Neuronal stem cell (in vitro differentiated cells): ENCODE data around the gene FRMD4B.

Experiments used
- DNase-seq: peaks from one replicate; pipeline ENCODE4 v3.0.0-alpha.2; 2013; ENCODE audit warnings: low spot score
- H2AFZ ChIP-seq: one replicate; pipeline ENCODE4 v1.6.1; 2013; ENCODE audit warnings: mild to moderate bottlenecking, low read length, inconsistent platforms
- H2AK5ac ChIP-seq: 2 replicates; pipeline ENCODE4 v1.6.1; 2013; ENCODE audit warnings: low read depth, mild to moderate bottlenecking, inconsistent platforms, low read length, moderate library complexity, mixed read lengths
- H2BK120ac ChIP-seq: 2 replicates; pipeline ENCODE4 v1.6.1; 2013; ENCODE audit warnings: low read depth, mild to moderate bottlenecking, inconsistent platforms, low read length, moderate library complexity, mixed read lengths
- H2BK12ac ChIP-seq: one replicate; pipeline ENCODE4 v1.6.1; 2013; ENCODE audit warnings: low read length, inconsistent platforms
- H2BK15ac ChIP-seq: 2 replicates; pipeline ENCODE4 v1.6.1; 2013; ENCODE audit warnings: mild to moderate bottlenecking, low read length, inconsistent platforms, mixed read lengths
- H2BK5ac ChIP-seq: one replicate; pipeline ENCODE4 v1.6.1; 2013; ENCODE audit warnings: inconsistent platforms, mild to moderate bottlenecking, low read length, moderate library complexity
- H3K14ac ChIP-seq: one replicate; pipeline ENCODE4 v1.6.1; 2013; ENCODE audit warnings: low read length, inconsistent platforms
- H3K18ac ChIP-seq: 2 replicates; pipeline ENCODE4 v1.6.1; 2013; ENCODE audit warnings: low read length, inconsistent platforms
- H3K23ac ChIP-seq: 2 replicates; pipeline ENCODE4 v1.6.1; 2013; ENCODE audit warnings: low read depth, mild to moderate bottlenecking, mixed read lengths, low read length, inconsistent platforms; ENCODE audit not compliant: poor library complexity
- H3K27ac ChIP-seq: replicated peaks from 3 replicates; pipeline ENCODE4 v1.5.1; 2013; ENCODE audit warnings: low read length, inconsistent platforms
- H3K27me3 ChIP-seq, 3 experiments: 2 replicates each; pipeline ENCODE4 v1.6.1; 2013; ENCODE audit warnings: low read length in 3 of 3, mild to moderate bottlenecking in 2 of 3, inconsistent platforms in 1 of 3, low read depth in 1 of 3, mixed read lengths in 1 of 3, moderate library complexity in 1 of 3; ENCODE audit not compliant: control insufficient read depth in 3 of 3, insufficient read depth in 3 of 3
- H3K36me3 ChIP-seq, 2 donors: replicated peaks in 1 of 2; 2 replicates each; pipeline ENCODE4 v1.6.1; 2013; ENCODE audit warnings: low read length in 2 of 2; ENCODE audit not compliant: control insufficient read depth in 2 of 2, insufficient read depth in 2 of 2
- H3K4ac ChIP-seq: 2 replicates; pipeline ENCODE4 v1.6.1; 2013; ENCODE audit warnings: inconsistent platforms, mild to moderate bottlenecking, low read length, moderate library complexity
- H3K4me1 ChIP-seq, 2 donors: 1 replicate in 1 of 2; 2 replicates in 1 of 2; pipeline ENCODE4 v1.6.1; 2013; ENCODE audit warnings: low read length in 2 of 2, low read depth in 1 of 2; ENCODE audit not compliant: control insufficient read depth in 2 of 2, insufficient read depth in 1 of 2
- H3K4me2 ChIP-seq: one replicate; pipeline ENCODE4 v1.6.1; 2013; ENCODE audit warnings: mild to moderate bottlenecking, low read length, inconsistent platforms; ENCODE audit not compliant: insufficient read depth, poor library complexity, severe bottlenecking
- H3K4me3 ChIP-seq, 2 donors: 2 replicates each; pipeline ENCODE4 v1.5.1; 2013; ENCODE audit warnings: low read length in 2 of 2, mild to moderate bottlenecking in 2 of 2, inconsistent platforms in 1 of 2, moderate library complexity in 1 of 2
- H3K79me1 ChIP-seq: one replicate; pipeline ENCODE4 v1.6.1; 2013; ENCODE audit warnings: low read depth, mild to moderate bottlenecking, inconsistent platforms, low read length, moderate library complexity
- H3K9ac ChIP-seq: one replicate; pipeline ENCODE4 v1.6.1; 2013; ENCODE audit warnings: mild to moderate bottlenecking, low read depth, low read length, inconsistent platforms; ENCODE audit not compliant: poor library complexity
- H3K9me3 ChIP-seq, 2 donors: replicated peaks in 1 of 2; 2 replicates each; pipeline versions ENCODE3 to v1.6.1; 2013; ENCODE audit warnings: low read length in 2 of 2, mild to moderate bottlenecking in 2 of 2, inconsistent platforms in 1 of 2, low read depth in 1 of 2, mixed read lengths in 1 of 2, moderate library complexity in 1 of 2; ENCODE audit not compliant: control insufficient read depth in 2 of 2, insufficient read depth in 1 of 2
- H4K8ac ChIP-seq: one replicate; pipeline ENCODE4 v1.6.1; 2013; ENCODE audit warnings: low read depth, mild to moderate bottlenecking, inconsistent platforms, low read length, moderate library complexity
- H4K91ac ChIP-seq: one replicate; pipeline ENCODE4 v1.6.1; 2013; ENCODE audit warnings: low read length, low read depth, mild to moderate bottlenecking, inconsistent platforms; ENCODE audit not compliant: poor library complexity
- WGBS, 2 donors: extraction: QIAGEN DNeasy Blood & Tissue Kit; methylation state at CpG; one replicate each; pipeline ENCODE4 v1.1.7; 2013; ENCODE audit warnings: missing lambda C conversion rate in 2 of 2, mixed read lengths in 1 of 2; ENCODE audit not compliant: insufficient read length in 2 of 2, insufficient replicate concordance in 1 of 2; ENCODE audit errors: extremely low coverage in 2 of 2; 5-methylcytosine and 5-hydroxymethylcytosine counted together

FRMD4B gene

DNA sequence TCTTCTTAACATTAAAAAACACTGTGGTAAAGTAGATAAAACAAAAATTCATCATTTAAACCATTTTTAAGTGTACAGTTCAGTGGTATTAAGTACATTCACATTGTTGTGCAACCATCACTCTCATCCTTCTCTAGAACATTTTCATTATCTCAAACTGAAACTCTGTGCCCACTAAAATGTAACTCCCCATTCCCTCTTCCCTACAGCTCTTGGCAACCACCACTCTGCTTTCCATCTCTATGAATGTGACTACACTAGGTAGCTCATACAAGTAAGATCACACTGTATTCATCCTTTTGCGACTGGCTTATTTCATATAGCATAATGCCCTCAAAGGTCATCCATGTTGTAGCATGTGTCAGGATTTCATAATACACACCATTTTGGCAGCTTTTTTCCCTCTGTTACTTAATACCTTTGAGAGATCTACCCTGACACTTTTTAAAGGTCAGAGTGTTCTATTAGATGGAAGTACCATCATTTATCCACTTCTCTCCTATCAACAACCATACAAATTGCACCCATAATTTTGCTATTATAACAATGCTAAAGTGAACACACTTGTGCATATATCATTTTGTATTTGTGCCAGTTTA, 42.9 kb upstream of the FRMD4B start:
- Histone ChIP-seq H3K9ac (no peak overlapping the region), H3K79me1 (no peaks in the 10 kb centered on the region), H3K23ac (no peak overlapping the region), H3K14ac (no peak overlapping the region), H3K27me3 (no peaks in the 10 kb centered on the region), H3K4ac (no peak overlapping the region), H2BK120ac (no peak overlapping the region), H2AK5ac (no peak overlapping the region), H3K4me2 (no peak overlapping the region), H4K8ac (no peak overlapping the region), H2AFZ (no peak overlapping the region), H2BK15ac (no peak overlapping the region), H3K4me1 (peaks cover 0 to 8% of the 10 kb centered on the region in 2 donors), H3K36me3 (no peaks in the 10 kb centered on the region), H3K18ac (no peak overlapping the region), H2BK5ac (no peak overlapping the region), H3K27ac (no peak overlapping the region), H3K9me3 (no peaks in the 10 kb centered on the region), H2BK12ac (no peak overlapping the region), H4K91ac (no peak overlapping the region), H3K4me3 (no peak overlapping the region)
- DNase-seq: no peak
- WGBS, 2 donors: no CpG with 5 or more reads among the region's 1 CpG

DNA sequence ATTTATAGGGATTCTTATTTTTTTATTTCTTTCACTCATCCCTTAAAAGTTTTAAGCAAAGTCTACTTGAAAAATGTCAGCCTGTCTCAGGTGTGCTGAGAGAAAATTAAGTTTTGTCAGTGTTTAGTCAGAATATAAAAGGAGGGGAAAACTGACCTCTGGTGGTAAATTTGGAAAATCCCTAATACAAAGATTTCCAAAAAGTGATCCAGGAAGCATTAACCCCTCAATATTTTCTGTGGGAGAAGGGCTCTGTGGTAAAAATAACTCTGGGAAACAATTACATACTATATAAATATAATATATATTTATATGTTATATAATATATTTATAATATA, 41.0 kb upstream of the FRMD4B start:
- no peak overlapping the region for H2AFZ ChIP-seq
- H4K8ac ChIP-seq: no peak overlapping the region
- no peak overlapping the region for H2AK5ac ChIP-seq
- no peaks in the 10 kb centered on the region for H3K4me1 ChIP-seq
- H2BK15ac ChIP-seq: no peak overlapping the region
- H3K4ac ChIP-seq: no peak overlapping the region
- H3K9me3 ChIP-seq: no peaks in the 10 kb centered on the region
- H3K27me3 ChIP-seq: no peaks in the 10 kb centered on the region
- H3K18ac ChIP-seq: no peak overlapping the region
- H3K9ac ChIP-seq: no peak overlapping the region
- H2BK5ac ChIP-seq: no peak overlapping the region
- H3K27ac ChIP-seq: no peak overlapping the region
- no peak for DNase-seq
- H3K4me2 ChIP-seq: no peak overlapping the region
- H2BK12ac ChIP-seq: no peak overlapping the region
- no peak overlapping the region for H3K14ac ChIP-seq
- H2BK120ac ChIP-seq: no peak overlapping the region
- no peaks in the 10 kb centered on the region for H3K36me3 ChIP-seq
- H4K91ac ChIP-seq: no peak overlapping the region
- no peaks in the 10 kb centered on the region for H3K79me1 ChIP-seq
- no peak overlapping the region for H3K4me3 ChIP-seq
- no peak overlapping the region for H3K23ac ChIP-seq

DNA sequence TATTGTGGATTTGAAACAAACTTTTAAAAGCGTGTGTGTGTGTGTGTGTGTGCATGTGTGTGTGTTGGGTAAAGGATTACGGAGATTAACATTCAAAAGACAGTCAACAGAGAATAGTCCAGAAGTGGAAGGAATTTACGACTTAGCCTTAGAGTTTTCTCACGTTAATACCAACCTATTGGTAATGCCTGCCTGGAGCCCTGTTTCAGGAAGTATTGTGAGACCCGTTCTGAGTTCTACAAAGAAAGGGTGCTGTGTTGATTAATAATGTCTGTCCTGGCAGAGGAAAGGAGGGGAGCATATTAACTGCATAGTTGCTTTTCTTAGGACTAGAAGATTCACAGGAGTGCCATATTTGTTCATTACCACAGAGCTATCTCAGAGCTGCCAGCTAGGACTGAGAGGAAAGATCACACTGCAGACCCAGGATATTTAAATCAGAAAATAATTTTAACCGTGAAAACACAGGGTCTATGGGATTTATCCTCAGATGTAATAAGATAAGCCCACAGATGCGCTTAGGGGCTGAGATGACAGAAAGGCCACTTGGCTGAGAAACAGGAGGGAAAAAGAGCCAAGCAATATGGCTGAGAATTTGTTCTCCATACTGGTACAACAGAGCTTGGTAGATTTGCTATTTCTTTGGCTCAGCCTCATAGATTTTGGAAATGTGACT, 40.5 kb upstream of the FRMD4B start:
- Histone ChIP-seq H3K79me1 (no peaks in the 10 kb centered on the region), H3K4me3 (no peak overlapping the region), H3K9ac (no peak overlapping the region), H3K36me3 (no peaks in the 10 kb centered on the region), H3K4me2 (no peak overlapping the region), H3K27ac (no peak overlapping the region), H2AK5ac (no peak overlapping the region), H3K23ac (no peak overlapping the region), H4K91ac (no peak overlapping the region), H2BK5ac (no peak overlapping the region), H2BK120ac (no peak overlapping the region), H3K27me3 (no peaks in the 10 kb centered on the region), H3K4ac (no peak overlapping the region), H2BK12ac (no peak overlapping the region), H4K8ac (no peak overlapping the region), H3K18ac (no peak overlapping the region), H2AFZ (peak overlapping the region; percentile 41), H3K14ac (no peak overlapping the region), H3K9me3 (no peaks in the 10 kb centered on the region), H3K4me1 (no peaks in the 10 kb centered on the region), H2BK15ac (no peak overlapping the region)
- no CpG with 5 or more reads among the region's 7 CpGs for WGBS, 2 donors
- no peak for DNase-seq

DNA sequence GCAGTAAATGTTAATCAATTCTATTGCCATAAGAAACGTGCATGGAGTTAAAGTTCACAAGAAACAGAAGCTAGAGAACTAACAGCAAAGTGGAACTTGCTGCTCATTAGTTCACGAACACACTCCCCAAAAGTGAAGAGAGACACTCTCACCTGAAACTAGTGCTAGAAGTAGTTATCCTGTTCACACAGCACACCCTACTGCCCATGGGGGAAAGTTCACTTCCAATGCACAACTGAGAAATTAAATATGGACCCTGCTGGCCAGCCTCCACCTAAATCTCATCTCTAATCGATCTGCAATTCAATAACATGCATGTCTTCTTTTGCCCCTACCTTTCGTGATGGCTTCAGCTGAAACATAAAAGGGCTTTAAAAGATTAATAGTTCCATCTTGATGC, 39.4 kb upstream of the FRMD4B start:
- Histone ChIP-seq H3K14ac (no peak overlapping the region), H3K9ac (no peak overlapping the region), H3K27ac (no peak overlapping the region), H3K18ac (no peak overlapping the region), H3K4me1 (peaks cover 0 to 3% of the 10 kb centered on the region in 2 donors), H3K36me3 (no peaks in the 10 kb centered on the region), H3K4ac (no peak overlapping the region), H2BK15ac (no peak overlapping the region), H2BK5ac (no peak overlapping the region), H3K9me3 (no peaks in the 10 kb centered on the region), H2AFZ (no peak overlapping the region), H3K4me2 (no peak overlapping the region), H3K79me1 (no peaks in the 10 kb centered on the region), H3K4me3 (no peak overlapping the region), H4K91ac (no peak overlapping the region), H4K8ac (no peak overlapping the region), H2BK12ac (no peak overlapping the region), H2AK5ac (no peak overlapping the region), H3K27me3 (no peaks in the 10 kb centered on the region), H3K23ac (no peak overlapping the region), H2BK120ac (no peak overlapping the region)
- WGBS, 2 donors: no CpG with 5 or more reads among the region's 4 CpGs
- DNase-seq: no peak
